HEK293 (cell line): ENCODE data around the gene GNG12.

ENCODE experiments used
- HOXD13 ChIP-seq: sonication (generic); formaldehyde crosslinking; IDR thresholded peaks from 2 replicates; pipeline ENCODE4 v1.8.0; 2022; ENCODE audit warnings: missing genetic modification reagents, borderline replicate concordance
- KLF10 ChIP-seq: fragments of 450-650 bp; IDR thresholded peaks from 2 replicates; pipeline ENCODE4 v1.5.1; 2018; ENCODE audit warnings: missing biosample characterization, mild to moderate bottlenecking, missing genetic modification characterization
- KLF8 ChIP-seq: fragments of 450-650 bp; formaldehyde crosslinking; IDR thresholded peaks from 2 replicates; pipeline ENCODE4 v1.5.1; 2016; ENCODE audit warnings: missing biosample characterization, missing genetic modification characterization
- PRDM4 ChIP-seq: fragments of 450-650 bp; formaldehyde crosslinking; IDR thresholded peaks from 2 replicates; pipeline ENCODE4 v1.5.1; 2017; ENCODE audit warnings: missing biosample characterization, missing genetic modification characterization
- PRDM6 ChIP-seq: fragments of 450-650 bp; formaldehyde crosslinking; IDR thresholded peaks from 2 replicates; pipeline ENCODE4 v1.5.1; 2017; ENCODE audit warnings: missing biosample characterization, missing genetic modification characterization
- SP7 ChIP-seq: fragments of 450-650 bp; formaldehyde crosslinking; IDR thresholded peaks from 2 replicates; pipeline ENCODE4 v1.5.1; 2016; ENCODE audit warnings: missing biosample characterization, missing genetic modification characterization
- ZEB2 ChIP-seq: fragments of 450-650 bp; formaldehyde crosslinking; IDR thresholded peaks from 2 replicates; pipeline ENCODE4 v1.5.1; 2016; ENCODE audit warnings: missing biosample characterization, missing genetic modification characterization
- ZNF132 ChIP-seq: fragments of 450-650 bp; formaldehyde crosslinking; IDR thresholded peaks from 2 replicates; pipeline ENCODE4 v1.5.1; 2017; ENCODE audit warnings: missing biosample characterization, missing genetic modification characterization, borderline replicate concordance
- ZNF211 ChIP-seq: fragments of 450-650 bp; formaldehyde crosslinking; IDR thresholded peaks from 2 replicates; pipeline ENCODE4 v1.5.1; 2016; ENCODE audit warnings: low read depth, missing biosample characterization, missing genetic modification characterization
- ZNF24 ChIP-seq: fragments of 450-650 bp; formaldehyde crosslinking; IDR thresholded peaks from 2 replicates; pipeline ENCODE4 v1.5.1; 2016; ENCODE audit warnings: missing biosample characterization, missing genetic modification characterization
- ZNF248 ChIP-seq: fragments of 450-650 bp; formaldehyde crosslinking; IDR thresholded peaks from 2 replicates; pipeline ENCODE4 v1.5.1; 2017; ENCODE audit warnings: missing biosample characterization, missing genetic modification characterization
- ZNF274 ChIP-seq, 2 experiments: fragments of 200-500 bp in 1 of 2; fragments of 450-650 bp in 1 of 2; sonication (Bioruptor generic) in 1 of 2; formaldehyde crosslinking in 1 of 2; IDR thresholded peaks; 2 replicates each; pipeline versions ENCODE4 v1.5.1 to v1.6.1; 2014 to 2016; ENCODE audit warnings: borderline replicate concordance in 1 of 2, inconsistent platforms in 1 of 2, low read length in 1 of 2, missing biosample characterization in 1 of 2, missing genetic modification characterization in 1 of 2
- ZNF302 ChIP-seq: fragments of 450-650 bp; formaldehyde crosslinking; IDR thresholded peaks from 2 replicates; pipeline ENCODE4 v1.5.1; 2016; ENCODE audit warnings: missing biosample characterization, missing genetic modification characterization, low read depth
- ZNF335 ChIP-seq: fragments of 450-650 bp; formaldehyde crosslinking; conservative IDR thresholded peaks from 2 replicates; pipeline ENCODE4 v1.5.1; 2016; ENCODE audit warnings: missing biosample characterization, missing genetic modification characterization
- ZNF423 ChIP-seq: fragments of 450-650 bp; formaldehyde crosslinking; IDR thresholded peaks from 2 replicates; pipeline ENCODE4 v1.5.1; 2016; ENCODE audit warnings: missing biosample characterization, missing genetic modification characterization
- ZNF600 ChIP-seq: fragments of 450-650 bp; formaldehyde crosslinking; IDR thresholded peaks from 2 replicates; pipeline ENCODE4 v1.5.1; 2016; ENCODE audit warnings: missing biosample characterization, missing genetic modification characterization
- ZNF610 ChIP-seq: fragments of 450-650 bp; formaldehyde crosslinking; IDR thresholded peaks from 2 replicates; pipeline ENCODE4 v1.5.1; 2016; ENCODE audit warnings: missing biosample characterization, missing genetic modification characterization, borderline replicate concordance
- ZNF621 ChIP-seq: fragments of 450-650 bp; formaldehyde crosslinking; IDR thresholded peaks from 2 replicates; pipeline ENCODE4 v1.5.1; 2017; ENCODE audit warnings: missing biosample characterization, missing genetic modification characterization
- ZNF623 ChIP-seq: fragments of 450-650 bp; formaldehyde crosslinking; IDR thresholded peaks from 2 replicates; pipeline ENCODE4 v1.5.1; 2016; ENCODE audit warnings: missing biosample characterization, missing genetic modification characterization
- ZNF692 ChIP-seq: fragments of 450-650 bp; formaldehyde crosslinking; IDR thresholded peaks from 2 replicates; pipeline ENCODE4 v1.5.1; 2016; ENCODE audit warnings: missing biosample characterization, missing genetic modification characterization
- ZNF768 ChIP-seq: fragments of 450-650 bp; formaldehyde crosslinking; IDR thresholded peaks from 2 replicates; pipeline ENCODE4 v1.5.1; 2018; ENCODE audit warnings: missing biosample characterization, mild to moderate bottlenecking, missing genetic modification characterization
- TF ChIP-seq, protein P1 (sequence below): fragments of 450-650 bp; formaldehyde crosslinking; IDR thresholded peaks from 2 replicates; pipeline ENCODE4 v1.5.1; 2016; ENCODE audit warnings: missing biosample characterization, missing genetic modification characterization
- TF ChIP-seq, protein P2 (sequence below): fragments of 450-650 bp; IDR thresholded peaks from 2 replicates; pipeline ENCODE4 v1.5.1; 2018; ENCODE audit warnings: missing biosample characterization, mild to moderate bottlenecking, missing genetic modification characterization

Gene GNG12

GRCh38 chr1:67833602-67833940 is 304 bp upstream of the GNG12 start (continued):
- 0 out of 2 replicates have a peak, but pooled peaks have one; percentile 14 for TF ChIP-seq ZNF610
- TF ChIP-seq ZNF274 (IDR thresholded peaks at IDR 0.05; ENCODE audit: low read length), result no peak
- no peak for TF ChIP-seq ZNF274 (tag by site-specific recombination; IDR thresholded peaks at IDR 0.05; ENCODE audit: borderline replicate concordance)
- TF ChIP-seq ZNF335 (tag by site-specific recombination), result peak; percentile 57
- TF ChIP-seq, protein P1, sequence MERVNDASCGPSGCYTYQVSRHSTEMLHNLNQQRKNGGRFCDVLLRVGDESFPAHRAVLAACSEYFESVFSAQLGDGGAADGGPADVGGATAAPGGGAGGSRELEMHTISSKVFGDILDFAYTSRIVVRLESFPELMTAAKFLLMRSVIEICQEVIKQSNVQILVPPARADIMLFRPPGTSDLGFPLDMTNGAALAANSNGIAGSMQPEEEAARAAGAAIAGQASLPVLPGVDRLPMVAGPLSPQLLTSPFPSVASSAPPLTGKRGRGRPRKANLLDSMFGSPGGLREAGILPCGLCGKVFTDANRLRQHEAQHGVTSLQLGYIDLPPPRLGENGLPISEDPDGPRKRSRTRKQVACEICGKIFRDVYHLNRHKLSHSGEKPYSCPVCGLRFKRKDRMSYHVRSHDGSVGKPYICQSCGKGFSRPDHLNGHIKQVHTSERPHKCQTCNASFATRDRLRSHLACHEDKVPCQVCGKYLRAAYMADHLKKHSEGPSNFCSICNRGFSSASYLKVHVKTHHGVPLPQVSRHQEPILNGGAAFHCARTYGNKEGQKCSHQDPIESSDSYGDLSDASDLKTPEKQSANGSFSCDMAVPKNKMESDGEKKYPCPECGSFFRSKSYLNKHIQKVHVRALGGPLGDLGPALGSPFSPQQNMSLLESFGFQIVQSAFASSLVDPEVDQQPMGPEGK, result peak; percentile 91
- TF ChIP-seq KLF8, result peak; percentile 14; the same call in 1 of the 2 replicates
- TF ChIP-seq SP7 (tag by site-specific recombination), result peak; percentile 48
- TF ChIP-seq ZNF621 (tag by site-specific recombination), result no peak
- TF ChIP-seq ZEB2, result peak; percentile 79
- no peak for TF ChIP-seq ZNF211 (tag by site-specific recombination)
- TF ChIP-seq HOXD13 (CRISPR knock-in tag), result no peak
- no peak for TF ChIP-seq ZNF248
- TF ChIP-seq ZNF692 (tag by site-specific recombination), result peak; percentile 69; the same call in 1 of the 2 replicates
- no peak for TF ChIP-seq KLF10 (tag by site-specific recombination)
- peak; percentile 51 for TF ChIP-seq ZNF600 (tag by site-specific recombination)
- TF ChIP-seq, protein P2, sequence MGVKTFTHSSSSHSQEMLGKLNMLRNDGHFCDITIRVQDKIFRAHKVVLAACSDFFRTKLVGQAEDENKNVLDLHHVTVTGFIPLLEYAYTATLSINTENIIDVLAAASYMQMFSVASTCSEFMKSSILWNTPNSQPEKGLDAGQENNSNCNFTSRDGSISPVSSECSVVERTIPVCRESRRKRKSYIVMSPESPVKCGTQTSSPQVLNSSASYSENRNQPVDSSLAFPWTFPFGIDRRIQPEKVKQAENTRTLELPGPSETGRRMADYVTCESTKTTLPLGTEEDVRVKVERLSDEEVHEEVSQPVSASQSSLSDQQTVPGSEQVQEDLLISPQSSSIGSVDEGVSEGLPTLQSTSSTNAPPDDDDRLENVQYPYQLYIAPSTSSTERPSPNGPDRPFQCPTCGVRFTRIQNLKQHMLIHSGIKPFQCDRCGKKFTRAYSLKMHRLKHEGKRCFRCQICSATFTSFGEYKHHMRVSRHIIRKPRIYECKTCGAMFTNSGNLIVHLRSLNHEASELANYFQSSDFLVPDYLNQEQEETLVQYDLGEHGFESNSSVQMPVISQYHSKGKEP (tag by site-specific recombination), result no peak
- TF ChIP-seq ZNF423 (tag by site-specific recombination), result no peak
- TF ChIP-seq ZNF132 (tag by site-specific recombination), result no peak
- 0 out of 2 replicates have a peak, but pooled peaks have one; percentile 13 for TF ChIP-seq ZNF623
- TF ChIP-seq PRDM4 (tag by site-specific recombination), result 0 out of 2 replicates have a peak, but pooled peaks have one; percentile 12
- TF ChIP-seq ZNF302 (tag by site-specific recombination), result no peak
- no peak for TF ChIP-seq ZNF768 (tag by site-specific recombination)
- no peak for TF ChIP-seq ZNF24 (tag by site-specific recombination)
- TF ChIP-seq PRDM6 (tag by site-specific recombination), result no peak
